ENCODE results near the gene CISH.

CISH gene

DNA sequence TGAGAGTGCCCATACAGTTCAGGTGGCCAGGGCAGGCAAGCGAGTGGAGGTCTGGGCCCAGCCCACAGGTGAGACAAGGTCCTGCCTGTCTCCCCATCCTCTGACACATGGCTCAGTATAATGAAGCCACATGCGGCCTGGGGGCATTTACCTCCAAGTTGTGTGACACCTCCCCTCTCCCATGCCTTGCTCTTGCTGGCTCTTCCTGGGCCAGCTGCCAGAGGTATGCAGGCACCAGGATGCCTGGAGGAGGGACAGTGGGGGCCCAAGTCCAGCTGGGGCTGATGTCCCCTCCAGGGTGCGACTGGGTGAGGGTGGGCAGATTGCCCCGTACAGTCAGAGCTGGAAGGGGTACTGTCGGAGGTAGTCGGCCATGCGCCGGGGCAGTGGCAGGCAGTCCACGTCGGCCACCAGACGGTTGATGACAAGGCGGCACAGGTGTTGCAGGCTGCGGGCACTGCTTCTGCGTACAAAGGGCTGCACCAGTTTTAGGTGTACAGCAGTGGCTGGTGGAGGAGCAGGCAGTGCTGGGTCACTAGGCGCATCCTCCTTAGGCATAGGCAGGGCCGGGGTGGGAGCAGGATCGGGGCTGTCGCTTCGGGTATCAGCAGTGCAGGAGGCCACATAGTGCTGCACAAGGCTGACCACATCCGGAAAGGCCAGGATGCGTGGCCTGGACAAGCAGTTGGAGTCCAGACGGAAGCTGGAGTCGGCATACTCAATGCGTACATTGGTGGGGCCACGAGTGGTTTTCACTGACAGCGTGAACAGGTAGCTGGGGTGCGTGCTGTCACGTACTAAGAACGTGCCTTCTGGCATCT is 4.1 kb downstream of the CISH start:
- Histone ChIP-seq H3K4me2 (ENCODE audit: low read length) (no peak overlapping the region), H3K56ac (ENCODE audit: low read length) (no peak overlapping the region), H3K36me3 (ENCODE audit: control insufficient read depth, insufficient read depth, low read length) (no peaks in the 10 kb centered on the region), H3K27ac (ENCODE audit: low read depth, low read length) (no peak overlapping the region), H4K5ac (ENCODE audit: low read length) (no peak overlapping the region), H2BK5ac (ENCODE audit: low read length) (no peak overlapping the region), H3K4me1 (ENCODE audit: control insufficient read depth, low read depth, low read length) (no peaks in the 10 kb centered on the region), H3K79me1 (ENCODE audit: low read length) (no peaks in the 10 kb centered on the region), H3K79me2 (ENCODE audit: control insufficient read depth, insufficient read depth, low read length) (no peaks in the 10 kb centered on the region), H3K4me3 (ENCODE audit: low read length) (no peak overlapping the region), H2AK5ac (ENCODE audit: low read length) (no peak overlapping the region), H3K27me3 (ENCODE audit: insufficient read depth, low read length, poor library complexity) (no peaks in the 10 kb centered on the region), H2BK120ac (ENCODE audit: low read depth, low read length) (no peak overlapping the region), H2BK15ac (replicated peaks; ENCODE audit: low read depth) (no peak overlapping the region), H3K23ac (ENCODE audit: low read length) (no peak overlapping the region), H3K18ac (ENCODE audit: low read length) (no peak overlapping the region), H4K8ac (ENCODE audit: low read depth, low read length) (no peak overlapping the region), H3K9ac (ENCODE audit: low read length) (no peak overlapping the region), H3K4ac (ENCODE audit: low read depth, low read length) (no peak overlapping the region)
- no peak for DNase-seq
- no CpG with 5 or more reads among the region's 29 CpGs for WGBS (ENCODE audit: extremely low coverage, insufficient coverage, low lambda C conversion rate)

DNA sequence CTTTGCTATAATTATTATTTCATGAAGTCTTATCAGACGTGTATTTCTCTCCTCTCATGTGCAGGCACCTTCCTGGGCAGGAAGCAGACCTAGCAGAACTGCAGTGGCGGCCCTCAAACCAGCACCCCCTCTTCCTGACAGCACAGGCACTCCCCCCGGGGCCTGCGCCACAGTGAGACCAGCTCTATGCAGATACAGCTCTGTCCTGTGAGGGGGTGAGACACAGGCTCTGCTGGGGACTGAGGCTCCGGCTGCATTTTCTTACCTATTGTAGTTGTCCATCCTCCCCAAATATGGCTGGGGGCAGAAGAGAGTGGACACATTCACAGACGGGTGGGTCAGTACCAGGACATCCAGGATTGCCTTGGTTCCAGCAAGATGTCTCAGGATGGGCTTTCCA is 5.0 kb downstream of the CISH start:
- no peaks in the 10 kb centered on the region for H3K36me3 ChIP-seq (ENCODE audit: control insufficient read depth, insufficient read depth, low read length)
- no peak overlapping the region for H2AK5ac ChIP-seq (ENCODE audit: low read length)
- H2BK120ac ChIP-seq (ENCODE audit: low read depth, low read length) = no peak overlapping the region
- H3K4me2 ChIP-seq (ENCODE audit: low read length) = no peak overlapping the region
- no peak overlapping the region for H3K4ac ChIP-seq (ENCODE audit: low read depth, low read length)
- no peak overlapping the region for H3K4me3 ChIP-seq (ENCODE audit: low read length)
- no peak overlapping the region for H4K8ac ChIP-seq (ENCODE audit: low read depth, low read length)
- H3K27me3 ChIP-seq (ENCODE audit: insufficient read depth, low read length, poor library complexity) = no peaks in the 10 kb centered on the region
- no peak overlapping the region for H3K9ac ChIP-seq (ENCODE audit: low read length)
- WGBS (ENCODE audit: extremely low coverage, insufficient coverage, low lambda C conversion rate) = no CpG with 5 or more reads among the region's 6 CpGs
- H3K23ac ChIP-seq (ENCODE audit: low read length) = no peak overlapping the region
- H4K5ac ChIP-seq (ENCODE audit: low read length) = no peak overlapping the region
- no peak overlapping the region for H3K27ac ChIP-seq (ENCODE audit: low read depth, low read length)
- H3K79me2 ChIP-seq (ENCODE audit: control insufficient read depth, insufficient read depth, low read length) = no peaks in the 10 kb centered on the region
- H3K56ac ChIP-seq (ENCODE audit: low read length) = no peak overlapping the region
- no peak for DNase-seq
- no peak overlapping the region for H3K18ac ChIP-seq (ENCODE audit: low read length)
- H2BK15ac ChIP-seq (replicated peaks; ENCODE audit: low read depth) = no peak overlapping the region
- no peaks in the 10 kb centered on the region for H3K79me1 ChIP-seq (ENCODE audit: low read length)
- no peaks in the 10 kb centered on the region for H3K4me1 ChIP-seq (ENCODE audit: control insufficient read depth, low read depth, low read length)
- H2BK5ac ChIP-seq (ENCODE audit: low read length) = no peak overlapping the region

DNA sequence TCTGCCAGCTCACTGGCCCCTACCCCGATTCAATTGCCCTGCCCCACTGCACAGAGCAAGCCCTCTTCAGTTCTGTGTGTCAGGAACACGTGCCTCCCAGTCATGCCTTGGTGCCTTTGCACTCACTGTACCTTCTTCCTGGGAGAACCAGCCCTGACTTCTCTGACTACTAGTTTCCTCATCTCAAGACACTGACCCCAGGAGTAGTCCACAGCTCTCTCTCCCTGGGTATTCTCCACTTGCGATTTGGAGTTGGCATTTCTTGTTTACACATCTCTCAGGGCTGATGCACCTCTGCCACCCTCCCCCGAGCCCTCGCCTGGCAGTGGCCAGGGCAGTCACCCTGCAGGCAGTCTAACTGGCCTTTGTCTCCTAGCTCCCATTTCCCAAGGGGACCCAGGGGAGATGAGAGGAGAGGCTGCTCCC is 5.7 kb downstream of the CISH start:
- Histone ChIP-seq H3K36me3 (ENCODE audit: control insufficient read depth, insufficient read depth, low read length) (no peaks in the 10 kb centered on the region), H3K79me1 (ENCODE audit: low read length) (no peaks in the 10 kb centered on the region), H3K27me3 (ENCODE audit: insufficient read depth, low read length, poor library complexity) (no peaks in the 10 kb centered on the region), H2AK5ac (ENCODE audit: low read length) (no peak overlapping the region), H3K56ac (ENCODE audit: low read length) (no peak overlapping the region), H3K4ac (ENCODE audit: low read depth, low read length) (no peak overlapping the region), H3K27ac (ENCODE audit: low read depth, low read length) (no peak overlapping the region), H4K5ac (ENCODE audit: low read length) (no peak overlapping the region), H3K4me1 (ENCODE audit: control insufficient read depth, low read depth, low read length) (no peaks in the 10 kb centered on the region), H2BK120ac (ENCODE audit: low read depth, low read length) (no peak overlapping the region), H4K8ac (ENCODE audit: low read depth, low read length) (no peak overlapping the region), H3K18ac (ENCODE audit: low read length) (no peak overlapping the region), H2BK15ac (replicated peaks; ENCODE audit: low read depth) (no peak overlapping the region), H3K4me2 (ENCODE audit: low read length) (no peak overlapping the region), H3K23ac (ENCODE audit: low read length) (no peak overlapping the region), H3K9ac (ENCODE audit: low read length) (no peak overlapping the region), H3K4me3 (ENCODE audit: low read length) (no peak overlapping the region), H2BK5ac (ENCODE audit: low read length) (no peak overlapping the region), H3K79me2 (ENCODE audit: control insufficient read depth, insufficient read depth, low read length) (no peaks in the 10 kb centered on the region)
- WGBS (ENCODE audit: extremely low coverage, insufficient coverage, low lambda C conversion rate) = no CpG with 5 or more reads among the region's 5 CpGs
- no peak for DNase-seq

DNA sequence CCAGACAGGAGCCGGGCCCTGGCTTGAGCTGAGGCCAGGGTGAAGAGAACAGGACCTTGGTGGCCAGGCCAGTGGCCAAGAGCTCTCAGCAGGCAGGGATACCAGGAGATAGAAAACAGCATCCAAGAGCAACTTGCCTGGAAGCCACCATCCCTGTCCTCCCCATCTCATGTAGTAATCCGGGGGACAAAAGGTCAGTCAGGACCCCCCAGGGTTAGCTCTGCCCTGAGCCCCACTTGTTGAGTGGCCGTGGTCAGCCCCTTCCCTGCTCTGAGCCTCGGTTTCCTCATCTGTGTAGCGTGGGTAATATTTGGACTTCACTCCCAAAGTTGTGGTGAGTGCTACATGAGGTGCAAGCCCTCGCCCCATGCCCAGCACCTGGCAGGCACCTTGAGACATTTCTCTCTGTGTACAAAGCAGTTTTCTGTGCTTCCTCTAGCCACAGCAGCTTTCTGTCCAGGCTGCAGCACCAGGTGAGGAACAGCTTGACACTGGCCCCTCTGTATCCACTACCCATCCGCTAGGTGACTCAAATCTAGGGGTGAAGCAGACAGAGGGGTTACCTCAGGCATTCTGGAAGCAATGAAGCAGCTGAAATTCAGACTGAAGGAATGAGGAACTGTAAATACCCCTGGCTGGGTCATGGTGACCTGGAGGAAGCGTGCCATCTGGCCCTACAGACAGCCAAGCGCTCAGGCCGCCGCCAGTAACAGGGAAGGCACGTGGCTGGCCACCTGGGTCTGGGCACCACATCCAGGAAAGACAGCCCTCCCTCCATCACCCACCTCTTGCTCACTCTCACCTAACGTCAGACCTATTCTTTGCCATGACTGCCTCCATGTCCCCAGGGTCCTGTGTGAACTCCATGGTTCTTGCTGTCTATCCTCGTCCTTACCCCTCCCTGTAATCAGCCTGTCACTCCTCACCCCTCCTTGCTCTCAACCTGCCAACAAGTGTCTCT is 6.7 kb downstream of the CISH start:
- Histone ChIP-seq H3K27ac (ENCODE audit: low read depth, low read length) (no peak overlapping the region), H4K5ac (ENCODE audit: low read length) (no peak overlapping the region), H3K27me3 (ENCODE audit: insufficient read depth, low read length, poor library complexity) (no peaks in the 10 kb centered on the region), H3K56ac (ENCODE audit: low read length) (no peak overlapping the region), H3K18ac (ENCODE audit: low read length) (no peak overlapping the region), H3K4ac (ENCODE audit: low read depth, low read length) (no peak overlapping the region), H2BK5ac (ENCODE audit: low read length) (no peak overlapping the region), H3K4me3 (ENCODE audit: low read length) (no peak overlapping the region), H3K4me2 (ENCODE audit: low read length) (no peak overlapping the region), H3K36me3 (ENCODE audit: control insufficient read depth, insufficient read depth, low read length) (no peaks in the 10 kb centered on the region), H3K23ac (ENCODE audit: low read length) (no peak overlapping the region), H3K4me1 (ENCODE audit: control insufficient read depth, low read depth, low read length) (no peaks in the 10 kb centered on the region), H2BK15ac (replicated peaks; ENCODE audit: low read depth) (no peak overlapping the region), H3K9ac (ENCODE audit: low read length) (no peak overlapping the region), H2AK5ac (ENCODE audit: low read length) (no peak overlapping the region), H2BK120ac (ENCODE audit: low read depth, low read length) (no peak overlapping the region), H4K8ac (ENCODE audit: low read depth, low read length) (no peak overlapping the region), H3K79me2 (ENCODE audit: control insufficient read depth, insufficient read depth, low read length) (no peaks in the 10 kb centered on the region), H3K79me1 (ENCODE audit: low read length) (no peaks in the 10 kb centered on the region)
- no CpG with 5 or more reads among the region's 14 CpGs for WGBS (ENCODE audit: extremely low coverage, insufficient coverage, low lambda C conversion rate)
- DNase-seq = no peak

DNA sequence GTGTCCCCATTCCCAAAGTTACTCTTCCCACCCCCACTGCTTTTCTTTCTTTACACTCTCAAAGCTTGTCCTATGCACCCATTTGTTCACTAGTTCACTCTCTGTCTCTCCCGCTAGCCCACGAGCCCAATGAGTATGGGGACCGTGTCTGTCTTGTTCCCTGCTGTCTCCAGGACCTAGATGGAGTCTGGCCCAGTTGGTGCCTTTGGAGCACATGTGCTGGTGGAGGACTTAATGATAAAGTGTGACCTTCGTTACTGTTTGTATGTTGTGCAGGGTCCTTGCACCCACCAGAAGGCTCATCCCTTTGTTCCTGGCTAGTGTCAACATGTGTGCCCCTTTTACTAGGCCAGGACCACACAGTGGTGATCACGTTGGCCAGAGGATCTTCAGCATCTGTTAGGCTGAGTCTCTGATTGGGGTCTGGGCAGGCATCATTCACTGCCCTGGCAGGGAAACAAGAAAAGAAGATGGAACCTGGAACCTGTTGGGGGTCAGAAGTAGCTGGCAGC is 7.4 kb downstream of the CISH start:
- H4K8ac ChIP-seq (ENCODE audit: low read depth, low read length) = no peak overlapping the region
- H4K5ac ChIP-seq (ENCODE audit: low read length) = no peak overlapping the region
- no peak overlapping the region for H3K56ac ChIP-seq (ENCODE audit: low read length)
- H2BK120ac ChIP-seq (ENCODE audit: low read depth, low read length) = no peak overlapping the region
- H3K4me3 ChIP-seq (ENCODE audit: low read length) = no peak overlapping the region
- no peak overlapping the region for H3K18ac ChIP-seq (ENCODE audit: low read length)
- no CpG with 5 or more reads among the region's 5 CpGs for WGBS (ENCODE audit: extremely low coverage, insufficient coverage, low lambda C conversion rate)
- no peak overlapping the region for H3K4ac ChIP-seq (ENCODE audit: low read depth, low read length)
- H3K23ac ChIP-seq (ENCODE audit: low read length) = no peak overlapping the region
- no peaks in the 10 kb centered on the region for H3K36me3 ChIP-seq (ENCODE audit: control insufficient read depth, insufficient read depth, low read length)
- no peak for DNase-seq
- no peaks in the 10 kb centered on the region for H3K4me1 ChIP-seq (ENCODE audit: control insufficient read depth, low read depth, low read length)
- no peaks in the 10 kb centered on the region for H3K79me1 ChIP-seq (ENCODE audit: low read length)
- H2BK5ac ChIP-seq (ENCODE audit: low read length) = no peak overlapping the region
- no peak overlapping the region for H2AK5ac ChIP-seq (ENCODE audit: low read length)
- no peaks in the 10 kb centered on the region for H3K27me3 ChIP-seq (ENCODE audit: insufficient read depth, low read length, poor library complexity)
- no peak overlapping the region for H3K4me2 ChIP-seq (ENCODE audit: low read length)
- H3K9ac ChIP-seq (ENCODE audit: low read length) = no peak overlapping the region
- no peaks in the 10 kb centered on the region for H3K79me2 ChIP-seq (ENCODE audit: control insufficient read depth, insufficient read depth, low read length)
- no peak overlapping the region for H2BK15ac ChIP-seq (replicated peaks; ENCODE audit: low read depth)
- no peak overlapping the region for H3K27ac ChIP-seq (ENCODE audit: low read depth, low read length)
